Measurements from ENCODE around the gene COPA.

The COPA gene

GRCh38 chr1:160309571-160309970 is 33.5 kb downstream of the COPA start:
- no peak overlapping the region for H3K4me3 ChIP-seq (ENCODE audit: control insufficient read depth, low read depth, low read length)
- TF ChIP-seq, protein P1, sequence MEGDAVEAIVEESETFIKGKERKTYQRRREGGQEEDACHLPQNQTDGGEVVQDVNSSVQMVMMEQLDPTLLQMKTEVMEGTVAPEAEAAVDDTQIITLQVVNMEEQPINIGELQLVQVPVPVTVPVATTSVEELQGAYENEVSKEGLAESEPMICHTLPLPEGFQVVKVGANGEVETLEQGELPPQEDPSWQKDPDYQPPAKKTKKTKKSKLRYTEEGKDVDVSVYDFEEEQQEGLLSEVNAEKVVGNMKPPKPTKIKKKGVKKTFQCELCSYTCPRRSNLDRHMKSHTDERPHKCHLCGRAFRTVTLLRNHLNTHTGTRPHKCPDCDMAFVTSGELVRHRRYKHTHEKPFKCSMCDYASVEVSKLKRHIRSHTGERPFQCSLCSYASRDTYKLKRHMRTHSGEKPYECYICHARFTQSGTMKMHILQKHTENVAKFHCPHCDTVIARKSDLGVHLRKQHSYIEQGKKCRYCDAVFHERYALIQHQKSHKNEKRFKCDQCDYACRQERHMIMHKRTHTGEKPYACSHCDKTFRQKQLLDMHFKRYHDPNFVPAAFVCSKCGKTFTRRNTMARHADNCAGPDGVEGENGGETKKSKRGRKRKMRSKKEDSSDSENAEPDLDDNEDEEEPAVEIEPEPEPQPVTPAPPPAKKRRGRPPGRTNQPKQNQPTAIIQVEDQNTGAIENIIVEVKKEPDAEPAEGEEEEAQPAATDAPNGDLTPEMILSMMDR (IDR thresholded peaks at IDR 0.05; ENCODE audit: control insufficient read depth, insufficient read depth, low read depth, low read length, missing control alignments), result no peak
- DNase-seq (ENCODE audit: low read depth), result no peak

DNA sequence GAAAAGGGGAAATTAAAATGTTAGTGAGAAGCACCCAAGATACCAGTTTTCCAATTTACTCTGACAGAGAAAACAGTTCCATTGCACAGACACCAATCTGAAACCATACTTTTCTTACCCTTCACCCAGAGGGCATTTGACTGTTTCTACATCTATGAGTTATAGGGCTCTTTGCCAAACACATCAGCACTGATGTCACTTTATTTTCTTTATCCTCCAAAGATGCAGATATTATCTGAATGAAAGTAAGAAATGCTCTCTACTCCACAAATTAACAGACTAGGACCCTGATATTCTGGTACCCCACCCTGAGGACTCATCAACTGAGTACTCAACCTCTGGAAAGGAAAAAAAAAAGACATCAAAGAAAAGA is 33.9 kb downstream of the COPA start:
- no peak overlapping the region for H3K4me3 ChIP-seq (ENCODE audit: control insufficient read depth, low read depth, low read length)
- TF ChIP-seq, protein P1 (IDR thresholded peaks at IDR 0.05; ENCODE audit: control insufficient read depth, insufficient read depth, low read depth, low read length, missing control alignments), result no peak
- DNase-seq (ENCODE audit: low read depth), result peak; percentile 14

DNA sequence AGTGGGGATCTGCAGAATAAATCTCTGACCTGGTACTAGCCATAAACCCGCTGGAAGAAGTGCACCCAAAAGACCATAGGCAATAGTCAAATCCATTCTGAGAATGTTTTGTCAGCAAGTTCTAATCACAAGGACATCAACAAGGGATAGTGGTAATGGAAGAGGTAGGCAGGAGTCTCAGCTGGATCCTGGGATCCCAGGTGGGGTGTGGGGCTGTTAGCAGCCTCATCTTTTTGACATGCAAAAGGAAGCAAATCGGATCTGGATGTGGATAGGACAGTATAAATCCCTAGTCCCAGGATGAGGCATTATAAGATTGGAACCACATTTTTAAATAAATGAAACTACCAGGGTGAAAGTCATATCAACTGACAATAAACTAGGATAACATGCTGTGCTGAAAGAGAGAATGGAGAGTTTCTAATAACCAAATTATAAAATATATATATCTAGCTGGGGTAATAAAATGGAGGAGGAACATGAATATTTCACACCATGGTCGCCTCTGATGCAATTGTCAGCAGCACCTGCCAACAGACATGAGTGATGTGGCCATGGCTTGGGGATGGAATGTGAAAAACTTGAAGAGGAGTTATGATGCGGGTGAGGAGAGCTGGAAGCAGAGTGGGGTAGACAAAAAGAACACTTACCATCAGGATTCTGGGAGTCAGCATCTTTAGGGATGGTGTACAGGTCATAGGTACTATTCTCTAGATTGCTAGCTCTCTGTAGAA is 34.4 kb downstream of the COPA start:
- no peak overlapping the region for H3K4me3 ChIP-seq (ENCODE audit: control insufficient read depth, low read depth, low read length)
- DNase-seq (ENCODE audit: low read depth), result no peak
- TF ChIP-seq, protein P1 (IDR thresholded peaks at IDR 0.05; ENCODE audit: control insufficient read depth, insufficient read depth, low read depth, low read length, missing control alignments), result no peak

GRCh38 chr1:160307118-160307791 is 35.8 kb downstream of the COPA start:
- no peak for DNase-seq (ENCODE audit: low read depth)
- no peak overlapping the region for H3K4me3 ChIP-seq (ENCODE audit: control insufficient read depth, low read depth, low read length)
- TF ChIP-seq, protein P1 (IDR thresholded peaks at IDR 0.05; ENCODE audit: control insufficient read depth, insufficient read depth, low read depth, low read length, missing control alignments), result no peak

DNA sequence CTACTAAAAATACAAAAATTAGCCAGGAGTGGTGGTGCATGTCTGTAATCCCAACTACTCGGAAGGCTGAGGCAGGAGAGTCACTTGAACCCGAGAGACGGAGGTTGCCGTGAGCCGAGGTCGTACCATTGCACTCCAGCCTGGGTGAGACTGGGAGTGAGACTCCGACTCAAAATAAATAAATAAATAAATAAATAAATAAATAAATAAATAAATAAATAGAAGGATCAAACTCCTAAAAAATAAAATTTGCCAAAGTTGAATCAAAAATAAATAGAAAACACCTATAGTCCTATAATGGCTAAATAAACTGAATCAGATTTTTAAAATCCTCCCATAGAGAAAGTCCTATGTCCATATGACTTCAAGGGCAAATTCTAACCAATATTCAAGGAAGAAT is 42.9 kb downstream of the COPA start:
- no peak overlapping the region for H3K4me3 ChIP-seq (ENCODE audit: control insufficient read depth, low read depth, low read length)
- no peak for DNase-seq (ENCODE audit: low read depth)
- TF ChIP-seq, protein P1 (IDR thresholded peaks at IDR 0.05; ENCODE audit: control insufficient read depth, insufficient read depth, low read depth, low read length, missing control alignments), result no peak

DNA sequence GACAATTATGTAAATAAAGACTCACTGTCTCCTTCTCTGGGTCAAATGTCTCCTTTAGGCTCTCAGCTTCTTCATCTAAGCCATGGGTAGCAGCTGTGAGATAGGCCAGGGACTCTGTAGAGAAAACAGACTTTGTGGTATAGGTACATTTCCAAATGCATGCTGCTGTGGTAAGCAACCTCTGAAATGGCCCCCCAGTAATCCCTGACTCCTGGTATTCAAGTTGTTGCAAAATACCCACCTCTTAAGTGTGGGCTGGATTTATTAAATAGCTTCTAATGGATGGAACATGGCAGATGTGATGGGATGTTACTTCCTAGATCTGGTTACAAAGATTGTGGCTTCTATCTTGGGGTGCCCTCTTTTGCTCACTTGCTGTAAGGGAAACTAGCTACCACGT is 47.0 kb downstream of the COPA start:
- no peak overlapping the region for H3K4me3 ChIP-seq (ENCODE audit: control insufficient read depth, low read depth, low read length)
- TF ChIP-seq, protein P1 (IDR thresholded peaks at IDR 0.05; ENCODE audit: control insufficient read depth, insufficient read depth, low read depth, low read length, missing control alignments), result no peak
- no peak for DNase-seq (ENCODE audit: low read depth)

Data from AG09309 (cell line).